Kidney (tissue), 14 donors: ENCODE measurements around the gene NOS2. TPM values are rescaled to one million over a fixed set of nuclear protein-coding genes. Genes with fewer than 3 reads are reported as not detected.
"Not testable (repeated sequence)": the region's sequence is repeated elsewhere in the genome, so short reads cannot be mapped to it uniquely, and the experiment has no call there.

ENCODE experiments used
- DNase-seq, 5 donors: peaks; one replicate each; pipeline ENCODE4 v3.0.0-alpha.2; 2013 to 2020
- FAIRE-seq: peaks from 2 replicates; lab custom pipeline; 2012; peaks lifted over from hg19 to GRCh38; lab: Jason Lieb, UNC
- H3K27ac ChIP-seq, 2 donors: one replicate each; pipeline ENCODE4 v1.7.0; 2013; ENCODE audit warnings: low read depth in 2 of 2, low read length in 2 of 2, inconsistent platforms in 1 of 2
- H3K27me3 ChIP-seq: one replicate; pipeline ENCODE4 v1.7.1; 2013; ENCODE audit warnings: low read length, inconsistent platforms; ENCODE audit not compliant: control insufficient read depth, insufficient read depth
- H3K36me3 ChIP-seq, 3 donors: one replicate each; pipeline versions ENCODE4 v1.7.0 to v1.7.1; 2013; ENCODE audit warnings: low read length in 3 of 3, control low read depth in 1 of 3, inconsistent platforms in 1 of 3; ENCODE audit not compliant: insufficient read depth in 3 of 3, control insufficient read depth in 2 of 3
- H3K4me1 ChIP-seq, 3 donors: one replicate each; pipeline versions ENCODE4 v1.7.0 to v1.7.1; 2013; ENCODE audit warnings: low read length in 3 of 3, inconsistent platforms in 1 of 3, low read depth in 1 of 3; ENCODE audit not compliant: control insufficient read depth in 2 of 3, insufficient read depth in 2 of 3
- H3K4me3 ChIP-seq, 3 donors: one replicate each; pipeline versions ENCODE4 v1.7.0 to v1.8.1; 2013; ENCODE audit warnings: low read length in 3 of 3, control low read depth in 1 of 3, inconsistent platforms in 1 of 3
- H3K9ac ChIP-seq, 3 donors: one replicate each; pipeline versions ENCODE4 v1.7.0 to v1.7.1; 2013; ENCODE audit warnings: low read length in 3 of 3, control low read depth in 1 of 3, inconsistent platforms in 1 of 3
- H3K9me3 ChIP-seq, 3 donors: one replicate each; pipeline versions ENCODE4 v1.7.0 to v1.7.1; 2013; ENCODE audit warnings: low read length in 3 of 3, control low read depth in 1 of 3, inconsistent platforms in 1 of 3; ENCODE audit not compliant: control insufficient read depth in 2 of 3, insufficient read depth in 1 of 3
- CTCF ChIP-seq: IDR thresholded peaks from 3 replicates; pipeline ENCODE4 v1.5.1; 2012; ENCODE audit warnings: mild to moderate bottlenecking, moderate library complexity, borderline replicate concordance; ENCODE audit not compliant: insufficient read depth; ENCODE audit errors: extremely low read depth
- intact Hi-C: fragments of 100-400 bp; cut with DNase I; formaldehyde crosslinking; loops from one replicate; pipeline ENCODE4 v1.11.1; 2022
- polyA plus RNA-seq: library from polyadenylated mRNA; stranded (reverse); fragments of 350-450 nt; fragmentation: Illumina TruSeq; extraction: RNeasy Lipid Tissue Mini Kit (QIAGEN cat#74804); gene quantifications from one replicate; pipeline ENCODE4 v1.2.3, GENCODE V29; 2014; ENCODE audit warnings: low read depth, low replicate concordance; ENCODE audit not compliant: insufficient read depth
- total RNA-seq: library from RNA; stranded (reverse); fragmentation: NEBNext Ultra II Directional; extraction: Animal tissue kit (Norgen Biotek cat#: 25700); gene quantifications from one replicate; pipeline ENCODE4 v1.2.1, GENCODE V29; 2021
- donor health status: control.
- donor health status: control.
- donor health status: control.
- donor health status: control.
- donor health status: control.
- donor health status: DM: yes; HTN: yes; CAD: no.
- donor health status: Normal renal cell carcinoma (clear cell type).

Gene NOS2
- total and polyA plus RNA-seq, 2 donors from 2014 or later: 0.37 to 0.57 TPM

DNA sequence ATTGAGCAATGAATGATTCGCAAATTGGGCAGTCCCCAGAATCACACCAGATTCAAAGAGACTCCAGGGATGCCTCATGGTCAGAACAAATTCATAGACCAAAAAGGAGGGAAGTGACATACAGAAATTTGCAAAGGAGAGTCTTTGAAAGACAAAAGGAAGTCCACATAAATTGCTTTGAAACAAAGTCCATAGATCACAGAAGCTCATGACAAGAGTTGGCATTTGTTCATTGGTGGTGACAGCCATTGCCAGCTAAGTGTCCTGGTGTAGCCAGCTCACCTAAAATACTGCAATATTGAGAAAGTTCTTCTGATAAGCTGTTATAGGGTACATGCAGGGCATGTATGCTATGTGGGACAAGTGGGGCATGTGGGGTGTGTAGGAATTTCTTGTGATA is 37.4 kb upstream of the NOS2 start:
- FAIRE-seq, intact Hi-C loops, H3K4me1 ChIP-seq, H3K9me3 ChIP-seq, H3K9ac ChIP-seq, DNase-seq, H3K36me3 ChIP-seq, H3K27me3 ChIP-seq, H3K4me3 ChIP-seq, H3K27ac ChIP-seq: not testable (repeated sequence)

DNA sequence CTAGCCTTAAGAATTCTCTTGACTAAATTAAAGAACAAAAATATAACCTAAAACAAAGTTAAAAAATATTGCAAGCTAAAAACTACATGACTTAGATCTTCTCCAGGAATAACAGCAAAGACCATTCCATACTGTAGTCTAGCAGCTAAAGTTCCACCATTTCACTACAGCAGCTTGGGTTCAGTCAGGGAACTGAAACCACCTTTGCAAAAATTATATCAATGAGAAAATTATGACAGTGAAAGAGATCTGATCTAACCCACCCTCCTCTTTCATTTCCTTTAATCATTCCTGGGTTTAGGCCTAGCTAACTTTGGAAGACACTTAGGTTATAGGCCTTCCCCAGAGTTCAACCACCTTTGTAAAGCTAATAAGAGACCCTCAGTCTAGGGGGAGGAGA is 36.3 kb upstream of the NOS2 start:
- intact Hi-C loops: no loop called here
- TF ChIP-seq CTCF: no peak
- Histone ChIP-seq H3K4me1 (no peaks in the 10 kb centered on the region), H3K27ac (no peak overlapping the region), H3K36me3 (no peaks in the 10 kb centered on the region), H3K9ac (no peak overlapping the region), H3K4me3 (no peak overlapping the region), H3K9me3 (no peaks in the 10 kb centered on the region), H3K27me3 (no peaks in the 10 kb centered on the region)
- FAIRE-seq (no peak), DNase-seq (no peak)

GRCh38 chr17:27834571-27834970 is 34.2 kb upstream of the NOS2 start:
- intact Hi-C loops: no loop called here
- FAIRE-seq: no peak

DNA sequence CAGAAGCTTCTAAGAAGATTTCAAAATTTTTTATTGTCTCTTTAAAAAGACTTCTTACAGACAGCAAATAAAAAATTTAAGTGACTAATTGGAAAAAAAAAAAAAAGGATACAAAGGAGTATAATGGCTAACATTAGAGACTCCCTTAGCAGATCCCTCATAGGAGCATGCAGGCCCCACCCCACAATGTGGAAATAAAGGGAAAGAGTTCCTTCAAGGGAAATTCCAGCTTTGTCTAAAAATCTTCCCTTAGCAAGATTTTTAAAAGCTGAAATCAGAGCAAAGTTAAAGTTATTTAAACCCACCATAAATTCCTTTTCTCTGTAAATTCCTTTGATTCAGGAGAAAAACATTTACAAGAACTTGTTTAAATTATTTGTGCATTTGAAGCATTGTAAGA is 32.5 kb upstream of the NOS2 start:
- H3K27ac ChIP-seq: no peak overlapping the region
- no peaks in the 10 kb centered on the region for H3K4me1 ChIP-seq
- H3K9me3 ChIP-seq: no peaks in the 10 kb centered on the region
- H3K4me3 ChIP-seq: no peak overlapping the region
- DNase-seq (no peak), FAIRE-seq (no peak)
- no peaks in the 10 kb centered on the region for H3K36me3 ChIP-seq
- H3K27me3 ChIP-seq: no peaks in the 10 kb centered on the region
- intact Hi-C loops: no loop called here
- no peak for TF ChIP-seq CTCF
- no peak overlapping the region for H3K9ac ChIP-seq

More at GRCh38 chr17:27834571-27834970, 34.2 kb upstream of the NOS2 start:
- no peak for DNase-seq
- no peaks in the 10 kb centered on the region for H3K4me1 ChIP-seq
- H3K36me3 ChIP-seq: no peaks in the 10 kb centered on the region
- no peaks in the 10 kb centered on the region for H3K9me3 ChIP-seq
- no peak overlapping the region for H3K27ac ChIP-seq
- no peak for TF ChIP-seq CTCF
- H3K27me3 ChIP-seq: no peaks in the 10 kb centered on the region
- no peak overlapping the region for H3K9ac ChIP-seq
- H3K4me3 ChIP-seq: no peak overlapping the region

DNA sequence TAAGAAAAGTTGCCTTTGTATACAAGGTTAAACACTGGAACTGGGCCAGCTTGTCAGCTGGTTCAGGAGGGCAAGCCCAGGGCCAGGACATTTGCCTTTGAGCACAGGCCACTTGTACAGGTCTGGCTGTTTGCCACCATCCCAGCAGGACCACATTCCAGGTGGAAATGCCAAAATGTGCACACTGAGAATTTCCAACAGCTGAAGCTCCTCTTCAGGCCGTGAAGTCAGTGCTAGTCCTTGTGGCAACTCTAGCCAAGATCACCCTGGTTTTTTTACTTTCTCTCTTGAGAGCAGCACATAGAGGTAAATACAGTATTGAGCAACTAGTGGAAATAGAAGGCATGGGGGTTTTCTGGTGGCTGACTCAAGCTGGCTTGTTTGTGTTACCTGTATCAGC is 29.6 kb upstream of the NOS2 start:
- H3K4me1 ChIP-seq, H3K27me3 ChIP-seq, intact Hi-C loops, H3K9me3 ChIP-seq, H3K36me3 ChIP-seq, H3K27ac ChIP-seq, H3K4me3 ChIP-seq, DNase-seq, H3K9ac ChIP-seq: not testable (repeated sequence)
- peak; percentile 86 for FAIRE-seq

DNA sequence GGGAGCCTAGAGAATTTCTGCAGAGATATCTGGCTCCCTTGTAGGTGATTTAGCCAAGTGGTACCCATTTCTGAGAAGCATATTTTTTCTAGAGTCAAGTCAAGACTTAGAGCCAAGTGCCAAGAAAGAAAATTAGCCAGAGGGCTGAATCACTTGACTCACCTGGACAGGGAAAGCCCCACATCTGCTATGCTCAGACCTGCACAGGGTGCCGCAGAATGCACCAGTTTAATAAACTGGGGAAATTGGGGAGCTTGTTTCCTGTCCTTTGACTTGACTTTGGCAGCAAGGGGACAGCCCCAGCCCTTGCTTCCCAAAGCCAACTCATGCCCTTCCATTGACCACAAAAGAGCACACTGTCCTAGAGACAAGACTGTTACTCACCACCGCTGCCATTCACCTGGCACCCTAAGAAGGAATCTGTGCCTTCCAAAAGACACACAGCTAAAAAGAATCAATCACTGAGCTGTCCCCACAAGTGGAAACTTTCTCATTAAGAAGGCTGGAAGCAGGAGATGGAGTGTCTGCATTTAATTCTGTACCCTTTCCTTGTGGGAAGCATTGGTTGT is 28.9 kb upstream of the NOS2 start:
- H3K27ac ChIP-seq, H3K27me3 ChIP-seq, H3K4me3 ChIP-seq, DNase-seq, H3K9ac ChIP-seq, intact Hi-C loops, H3K9me3 ChIP-seq, H3K4me1 ChIP-seq, FAIRE-seq, H3K36me3 ChIP-seq: not testable (repeated sequence)
